Kidney epithelial cell (primary cell): ENCODE results near the gene OMG. TPM values are rescaled to one million over a fixed set of nuclear protein-coding genes. Genes with fewer than 3 reads are reported as not detected.
"Not testable (repeated sequence)": the region's sequence is repeated elsewhere in the genome, so short reads cannot be mapped to it uniquely, and the experiment has no call there.

Source experiments
- DNase-seq: peaks from one replicate; pipeline ENCODE4 v3.0.0-alpha.2; 2010; ENCODE audit warnings: low read depth
- H3K27me3 ChIP-seq: 2 replicates; pipeline ENCODE4 v1.6.0; 2011; ENCODE audit warnings: low read length; ENCODE audit not compliant: control insufficient read depth, insufficient read depth
- H3K36me3 ChIP-seq: 2 replicates; pipeline ENCODE4 v1.5.1; 2011; ENCODE audit warnings: low read length; ENCODE audit not compliant: control insufficient read depth, insufficient read depth
- H3K4me3 ChIP-seq: 2 replicates; pipeline ENCODE4 v1.5.1; 2011; ENCODE audit warnings: low read depth, mild to moderate bottlenecking, control low read depth, low read length
- total RNA-seq: library from RNA; depleted of rRNA; stranded (reverse); fragments of >200 nt; gene quantifications from 2 replicates; pipeline ENCODE4 v1.2.3, GENCODE V29; 2015
- TF ChIP-seq, protein P1 (sequence below): IDR thresholded peaks from 2 replicates; pipeline ENCODE4 v1.5.1; 2011; ENCODE audit warnings: mild to moderate bottlenecking, moderate library complexity, low read length, control low read depth, inconsistent platforms; ENCODE audit not compliant: insufficient read depth, poor library complexity, severe bottlenecking

Gene OMG
- total RNA-seq, 1 donor from 2014 or later, result not detected

DNA sequence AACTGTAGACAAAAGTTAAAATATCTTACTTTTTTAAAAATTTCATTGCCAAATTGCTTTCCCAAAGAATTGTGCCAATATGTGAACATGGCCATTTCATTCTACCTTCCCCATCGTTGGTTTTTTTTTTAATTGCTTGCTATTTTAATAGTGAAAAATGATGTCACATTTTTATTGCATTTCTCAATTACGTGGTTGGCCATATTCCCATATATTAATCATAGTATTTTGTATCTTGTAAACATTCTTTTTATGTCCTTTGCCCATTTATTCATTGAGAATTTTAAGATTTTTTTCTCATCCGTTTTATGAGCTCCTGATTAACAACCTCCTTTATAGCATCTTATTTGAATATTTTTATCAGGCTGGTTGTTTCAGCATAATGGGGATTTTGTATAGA lies 7.2 kb downstream of the OMG start:
- no peak for DNase-seq
- H3K27me3 ChIP-seq, result no peaks in the 10 kb centered on the region
- TF ChIP-seq, protein P1, sequence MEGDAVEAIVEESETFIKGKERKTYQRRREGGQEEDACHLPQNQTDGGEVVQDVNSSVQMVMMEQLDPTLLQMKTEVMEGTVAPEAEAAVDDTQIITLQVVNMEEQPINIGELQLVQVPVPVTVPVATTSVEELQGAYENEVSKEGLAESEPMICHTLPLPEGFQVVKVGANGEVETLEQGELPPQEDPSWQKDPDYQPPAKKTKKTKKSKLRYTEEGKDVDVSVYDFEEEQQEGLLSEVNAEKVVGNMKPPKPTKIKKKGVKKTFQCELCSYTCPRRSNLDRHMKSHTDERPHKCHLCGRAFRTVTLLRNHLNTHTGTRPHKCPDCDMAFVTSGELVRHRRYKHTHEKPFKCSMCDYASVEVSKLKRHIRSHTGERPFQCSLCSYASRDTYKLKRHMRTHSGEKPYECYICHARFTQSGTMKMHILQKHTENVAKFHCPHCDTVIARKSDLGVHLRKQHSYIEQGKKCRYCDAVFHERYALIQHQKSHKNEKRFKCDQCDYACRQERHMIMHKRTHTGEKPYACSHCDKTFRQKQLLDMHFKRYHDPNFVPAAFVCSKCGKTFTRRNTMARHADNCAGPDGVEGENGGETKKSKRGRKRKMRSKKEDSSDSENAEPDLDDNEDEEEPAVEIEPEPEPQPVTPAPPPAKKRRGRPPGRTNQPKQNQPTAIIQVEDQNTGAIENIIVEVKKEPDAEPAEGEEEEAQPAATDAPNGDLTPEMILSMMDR, result no peak

DNA sequence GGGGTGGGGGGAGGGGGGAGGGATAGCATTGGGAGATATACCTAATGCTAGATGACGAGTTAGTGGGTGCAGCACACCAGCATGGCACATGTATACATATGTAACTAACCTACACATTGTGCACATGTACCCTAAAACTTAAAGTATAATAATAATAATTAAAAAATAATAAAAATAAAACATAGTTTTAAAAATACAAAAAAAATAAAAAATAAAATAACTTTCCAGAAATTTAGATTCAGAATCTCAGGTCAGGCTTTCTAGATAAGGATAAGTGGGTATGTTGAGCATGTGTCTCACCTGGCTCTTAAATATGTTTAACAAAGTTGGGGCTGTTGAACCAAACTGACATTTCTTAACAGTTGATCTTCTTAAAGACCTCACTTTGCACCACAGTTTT lies 9.1 kb downstream of the OMG start:
- H3K36me3 ChIP-seq, H3K4me3 ChIP-seq, DNase-seq, H3K27me3 ChIP-seq: not testable (repeated sequence)

More for the DNA sequence above, 7.2 kb downstream of the OMG start:
- Histone ChIP-seq H3K36me3 (no peaks in the 10 kb centered on the region), H3K4me3 (no peak overlapping the region)

DNA sequence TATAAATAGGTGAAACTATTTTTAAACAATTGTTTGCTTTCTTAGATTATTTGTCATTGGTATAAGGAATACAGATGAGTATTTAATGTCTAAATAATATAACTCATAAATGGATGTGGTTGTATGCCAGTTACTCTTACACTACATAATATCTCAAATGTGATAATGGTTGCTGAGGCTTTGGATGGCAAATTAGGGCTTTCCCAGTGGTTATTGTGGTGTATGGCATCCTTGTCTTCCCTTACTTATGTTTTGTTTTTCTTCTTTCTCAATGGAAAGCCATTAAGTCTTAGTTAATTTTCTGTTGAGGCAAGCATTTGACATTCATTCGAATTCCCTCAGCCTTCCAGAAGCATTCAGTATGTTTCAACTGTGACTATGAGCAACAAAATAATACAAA lies 10.5 kb downstream of the OMG start:
- H3K27me3 ChIP-seq, result no peaks in the 10 kb centered on the region
- H3K4me3 ChIP-seq, result no peak overlapping the region
- H3K36me3 ChIP-seq, result no peaks in the 10 kb centered on the region
- DNase-seq, result no peak
- TF ChIP-seq, protein P1, result no peak

DNA sequence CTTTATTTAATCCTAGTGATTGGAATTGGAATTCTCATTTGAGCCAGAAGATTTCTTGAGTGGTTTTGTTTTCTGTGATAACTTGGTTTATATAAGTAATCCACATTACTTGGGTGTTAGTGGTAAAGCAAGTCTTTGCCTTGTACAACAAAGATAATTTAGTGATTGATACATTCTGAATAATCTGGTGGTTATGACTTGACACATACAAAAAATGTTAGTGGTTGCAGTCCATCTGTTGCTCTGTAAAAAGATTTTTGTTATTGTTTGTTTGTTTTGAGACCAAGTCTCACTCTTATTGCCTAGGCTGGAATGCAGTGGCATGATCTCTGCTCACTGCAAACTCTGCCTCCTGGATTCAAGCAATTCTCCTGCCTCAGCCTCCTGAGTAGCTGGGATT lies 13.2 kb downstream of the OMG start:
- no peaks in the 10 kb centered on the region for H3K36me3 ChIP-seq
- H3K27me3 ChIP-seq, result no peaks in the 10 kb centered on the region
- TF ChIP-seq, protein P1, result no peak
- DNase-seq, result no peak
- no peak overlapping the region for H3K4me3 ChIP-seq

DNA sequence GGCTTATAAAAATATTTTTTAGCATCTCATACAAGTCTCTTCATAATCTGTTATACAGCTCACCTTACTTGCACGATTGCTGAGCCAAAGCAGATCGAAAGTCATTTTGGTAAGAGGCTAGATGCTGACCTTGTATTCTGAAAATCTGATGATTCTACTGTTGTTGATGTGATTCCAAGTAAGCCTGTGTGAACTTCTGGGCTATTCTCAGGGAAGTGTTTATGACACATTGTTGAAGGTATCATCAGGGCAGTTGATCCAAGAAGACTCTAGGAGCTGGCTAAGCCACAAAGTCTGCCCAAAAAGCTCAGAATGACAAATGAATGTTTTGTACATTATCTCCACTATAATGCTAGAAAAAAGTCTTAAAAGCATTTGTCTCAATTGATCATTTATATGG lies 16.0 kb downstream of the OMG start:
- H3K27me3 ChIP-seq, result no peaks in the 10 kb centered on the region
- no peak for DNase-seq
- TF ChIP-seq, protein P1, result no peak
- H3K4me3 ChIP-seq, result no peak overlapping the region
- H3K36me3 ChIP-seq, result no peaks in the 10 kb centered on the region

DNA sequence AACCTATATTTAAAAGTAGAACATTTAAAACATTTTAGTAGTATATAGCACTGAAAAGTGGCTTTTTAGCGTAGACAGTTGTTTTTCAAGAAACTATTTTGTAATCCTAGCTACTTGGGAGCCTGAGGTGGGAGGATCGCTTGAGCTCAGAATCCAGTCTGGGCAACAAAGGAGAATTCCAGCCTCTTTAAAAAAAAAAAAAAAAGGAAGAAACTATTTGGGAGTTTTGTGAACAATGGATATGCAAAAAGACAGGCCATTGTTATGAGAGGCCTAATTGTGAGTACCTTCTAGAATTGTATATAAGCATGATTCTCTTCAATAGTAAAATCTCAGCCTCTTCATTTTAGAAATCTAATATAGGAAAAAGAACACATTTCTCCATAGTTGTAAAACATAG lies 17.6 kb downstream of the OMG start:
- H3K36me3 ChIP-seq, result no peaks in the 10 kb centered on the region
- TF ChIP-seq, protein P1, result no peak
- H3K27me3 ChIP-seq, result no peaks in the 10 kb centered on the region
- H3K4me3 ChIP-seq, result no peak overlapping the region
- no peak for DNase-seq
